H1 (cell line): Measurements from ENCODE around the gene TMPRSS13. TPM values are rescaled to one million over a fixed set of nuclear protein-coding genes. Genes with fewer than 3 reads are reported as not detected.

Experiments
- CTCF ChIA-PET: fragments of 300-600 bp; sonication (Branson Sonifier 250); formaldehyde crosslinking; loops from one replicate; lab custom pipeline; 2021; ENCODE audit not compliant: partially characterized antibody; lab: Charles Lee
- POLR2A ChIA-PET: fragments of 300-600 bp; sonication (Branson Sonifier 250); formaldehyde crosslinking; loops from one replicate; lab custom pipeline; 2021; ENCODE audit warnings: inconsistent platforms; ENCODE audit not compliant: partially characterized antibody; lab: Charles Lee
- DNase-seq, 2 experiments: peaks; one replicate each; pipeline versions ENCODE4 v3.0.0 to v3.0.0-alpha.2; 2010 to 2022; ENCODE audit warnings: low spot score in 2 of 2, low read depth in 1 of 2, mixed read lengths in 1 of 2
- FAIRE-seq: peaks from 2 replicates; lab custom pipeline; 2011; peaks lifted over from hg19 to GRCh38; lab: Jason Lieb, UNC
- H2AFZ ChIP-seq: 2 replicates; pipeline ENCODE4 v1.8.1; 2012; ENCODE audit warnings: low read length, inconsistent platforms
- H2AK5ac ChIP-seq: 2 replicates; pipeline ENCODE4 v1.6.1; 2013; ENCODE audit warnings: low read depth, low read length
- H2BK120ac ChIP-seq: replicated peaks from 2 replicates; pipeline ENCODE3; 2013; ENCODE audit warnings: low read depth, low read length, inconsistent platforms
- H2BK12ac ChIP-seq: 2 replicates; pipeline ENCODE4 v1.6.1; 2013; ENCODE audit warnings: low read depth, low read length
- H2BK15ac ChIP-seq: 2 replicates; pipeline ENCODE4 v1.6.1; 2013; ENCODE audit warnings: low read length
- H2BK20ac ChIP-seq: 2 replicates; pipeline ENCODE4 v1.6.1; 2013; ENCODE audit warnings: low read length
- H2BK5ac ChIP-seq: 2 replicates; pipeline ENCODE4 v1.6.1; 2013; ENCODE audit warnings: low read depth, low read length
- H3K14ac ChIP-seq: 2 replicates; pipeline ENCODE4 v1.6.1; 2013; ENCODE audit warnings: inconsistent platforms; ENCODE audit not compliant: insufficient read length
- H3K18ac ChIP-seq: 2 replicates; pipeline ENCODE4 v1.6.1; 2013; ENCODE audit warnings: low read length; ENCODE audit errors: extremely low read depth
- H3K23ac ChIP-seq: 2 replicates; pipeline ENCODE4 v1.6.1; 2013; ENCODE audit warnings: inconsistent platforms; ENCODE audit not compliant: insufficient read length
- H3K23me2 ChIP-seq: 2 replicates; pipeline ENCODE4 v1.6.1; 2013; ENCODE audit warnings: low read depth, low read length
- H3K27ac ChIP-seq: 2 replicates; pipeline ENCODE4 v1.6.1; 2011; ENCODE audit warnings: low read depth, low read length, inconsistent platforms
- H3K27me3 ChIP-seq, 4 experiments: replicated peaks in 1 of 4; 1 replicate in 1 of 4; 2 replicates in 3 of 4; pipeline versions ENCODE4 v1.6.1 to v1.8.1; 2011 to 2013; ENCODE audit warnings: low read length in 3 of 4, mild to moderate bottlenecking in 3 of 4, inconsistent platforms in 2 of 4, mixed read lengths in 2 of 4, moderate library complexity in 1 of 4; ENCODE audit not compliant: control insufficient read depth in 3 of 4, insufficient read depth in 3 of 4; ENCODE audit errors: extremely low read depth in 1 of 4
- H3K36me3 ChIP-seq, 4 experiments: 2 replicates each; pipeline versions ENCODE4 v1.6.1 to v1.8.1; 2011 to 2013; ENCODE audit warnings: mild to moderate bottlenecking in 4 of 4, low read length in 3 of 4, moderate library complexity in 2 of 4, control low read depth in 1 of 4, inconsistent platforms in 1 of 4; ENCODE audit not compliant: insufficient read depth in 4 of 4, control insufficient read depth in 2 of 4
- H3K4ac ChIP-seq: replicated peaks from 2 replicates; pipeline ENCODE3; 2013; ENCODE audit warnings: low read length, low read depth, mixed read lengths, inconsistent platforms; ENCODE audit not compliant: insufficient read length
- H3K4me1 ChIP-seq, 4 experiments: replicated peaks in 1 of 4; 1 replicate in 1 of 4; 2 replicates in 3 of 4; pipeline versions ENCODE4 v1.6.1 to v1.8.1; 2011 to 2013; ENCODE audit warnings: low read length in 3 of 4, inconsistent platforms in 2 of 4, mixed read lengths in 1 of 4; ENCODE audit not compliant: insufficient read depth in 4 of 4, control insufficient read depth in 3 of 4
- H3K4me2 ChIP-seq, 2 experiments: 2 replicates each; pipeline versions ENCODE4 v1.6.1 to v1.8.1; 2011 to 2013; ENCODE audit warnings: low read depth in 2 of 2, low read length in 2 of 2, control low read depth in 1 of 2, inconsistent platforms in 1 of 2, mild to moderate bottlenecking in 1 of 2; ENCODE audit not compliant: insufficient read depth in 1 of 2
- H3K4me3 ChIP-seq, 4 experiments: fragments of 200-600, 300-600 bp in 1 of 4; sonication (generic), shearing (Covaris generic), sonication (Bioruptor Twin) in 1 of 4; 2 replicates each; pipeline versions ENCODE4 v1.5.1 to v1.8.1; 2011 to 2016; ENCODE audit warnings: low read length in 4 of 4, low read depth in 3 of 4, control low read depth in 2 of 4, inconsistent platforms in 2 of 4, mild to moderate bottlenecking in 2 of 4, mixed read lengths in 1 of 4, moderate library complexity in 1 of 4; ENCODE audit not compliant: insufficient read depth in 2 of 4; ENCODE audit errors: extremely low read depth in 1 of 4
- H3K56ac ChIP-seq: replicated peaks from 2 replicates; pipeline ENCODE3; 2013; ENCODE audit warnings: low read depth, mild to moderate bottlenecking, mixed read lengths, low read length, inconsistent platforms; ENCODE audit not compliant: insufficient read length
- H3K79me1 ChIP-seq: 2 replicates; pipeline ENCODE4 v1.6.1; 2013; ENCODE audit warnings: low read depth, low read length, control low read depth
- H3K79me2 ChIP-seq, 2 experiments: 2 replicates each; pipeline versions ENCODE4 v1.6.1 to v1.8.1; 2012 to 2013; ENCODE audit warnings: low read length in 2 of 2, mild to moderate bottlenecking in 2 of 2, inconsistent platforms in 1 of 2; ENCODE audit not compliant: insufficient read depth in 2 of 2, control insufficient read depth in 1 of 2
- H3K9ac ChIP-seq, 4 experiments: replicated peaks in 1 of 4; 1 replicate in 1 of 4; 2 replicates in 3 of 4; pipeline versions ENCODE4 v1.6.1 to v1.8.1; 2011 to 2013; ENCODE audit warnings: low read depth in 3 of 4, low read length in 3 of 4, control low read depth in 2 of 4, mild to moderate bottlenecking in 2 of 4, moderate library complexity in 2 of 4, inconsistent platforms in 1 of 4; ENCODE audit errors: extremely low read depth in 1 of 4
- H3K9me3 ChIP-seq, 2 experiments: 2 replicates each; pipeline versions ENCODE4 v1.6.1 to v1.8.1; 2012 to 2013; ENCODE audit warnings: mild to moderate bottlenecking in 2 of 2, moderate library complexity in 2 of 2, control low read depth in 1 of 2, inconsistent platforms in 1 of 2, low read depth in 1 of 2, low read length in 1 of 2, mixed read lengths in 1 of 2; ENCODE audit not compliant: insufficient read depth in 2 of 2
- H4K20me1 ChIP-seq, 2 experiments: replicated peaks in 1 of 2; 2 replicates each; pipeline versions ENCODE3 to v1.8.1; 2011 to 2013; ENCODE audit warnings: inconsistent platforms in 2 of 2, low read length in 2 of 2, mild to moderate bottlenecking in 1 of 2; ENCODE audit not compliant: insufficient read depth in 2 of 2, control insufficient read depth in 1 of 2
- H4K5ac ChIP-seq: 2 replicates; pipeline ENCODE4 v1.6.1; 2013; ENCODE audit warnings: low read length, low read depth, mixed read lengths, inconsistent platforms; ENCODE audit not compliant: insufficient read length
- H4K8ac ChIP-seq: 2 replicates; pipeline ENCODE4 v1.8.0; 2013; ENCODE audit warnings: mild to moderate bottlenecking, moderate library complexity, low read length, inconsistent platforms; ENCODE audit not compliant: insufficient read depth; ENCODE audit errors: extremely low read depth
- H4K91ac ChIP-seq: replicated peaks from 2 replicates; pipeline ENCODE3; 2013; ENCODE audit warnings: low read length, mixed read lengths, inconsistent platforms; ENCODE audit not compliant: insufficient read length
- ATF2 ChIP-seq: IDR thresholded peaks from 2 replicates; pipeline ENCODE4 v1.6.1; 2012; ENCODE audit warnings: low read length, inconsistent platforms
- TCF12 ChIP-seq: IDR thresholded peaks from 2 replicates; pipeline ENCODE4 v1.6.1; 2011; ENCODE audit warnings: low read depth, mild to moderate bottlenecking, low read length
- WGBS, 2 experiments: shearing (Covaris generic) in 1 of 2; methylation state at CpG; one replicate each; pipeline versions ENCODE4 v1.1.6 to v1.1.7; 2013 to 2015; ENCODE audit warnings: low lambda C conversion rate in 2 of 2, mixed read lengths in 2 of 2, inconsistent platforms in 1 of 2, low coverage in 1 of 2, missing lambda C conversion rate in 1 of 2; ENCODE audit not compliant: insufficient replicate concordance in 2 of 2, insufficient coverage in 1 of 2, insufficient read length in 1 of 2; ENCODE audit errors: extremely low coverage in 1 of 2, missing lambda C conversion rate in 1 of 2; 5-methylcytosine and 5-hydroxymethylcytosine counted together
- polyA plus RNA-seq, 7 experiments: library from polyadenylated mRNA; depleted of rRNA in 3 of 7; stranded (reverse) in 5 of 7; unstranded in 2 of 7; fragments of >200 nt in 5 of 7; fragments of 200-250 nt in 2 of 7; gene quantifications; 1 replicate in 5 of 7; 2 replicates in 1 of 7; 4 replicates in 1 of 7; pipeline versions ENCODE4 v1.2.1 to v1.2.3, GENCODE V29; 2011 to 2013; ENCODE audit warnings: missing spikeins in 2 of 7, mixed read lengths in 2 of 7
- total RNA-seq: library from RNA; stranded (reverse); fragmentation: NEBNext Ultra II Directional; extraction: Animal tissue kit (Norgen Biotek cat#: 25700); gene quantifications from 2 replicates; pipeline ENCODE4 v1.2.1, GENCODE V29; 2021

TMPRSS13 gene
- total and polyA plus RNA-seq, 2 of the 8 experiments (the other 6 are each of a cell fraction or from before 2014, with no cell fraction given) = 0.61 to 0.79 TPM

GRCh38 chr11:117902001-117902845 lies 27.0 kb downstream of the TMPRSS13 start:
- no peak for FAIRE-seq
- H3K27ac ChIP-seq = no peak overlapping the region
- 81% methylated on average over 13 of the region's 13 CpGs; no CpG with 5 or more reads in 1 of the 2 experiments for WGBS, 2 experiments
- no peak overlapping the region for H4K8ac ChIP-seq
- no peak overlapping the region for H3K4me3 ChIP-seq
- no peak overlapping the region for H2AK5ac ChIP-seq
- CTCF ChIA-PET = interaction anchor here (1.1 to 4.1 kb wide), 16 partner anchors 8 to 153 kb away, joined by 3 to 36 read pairs (median 5); partner anchors contain the start of genes FXYD2 and FXYD6
- H3K4me1 ChIP-seq = peaks cover 0 to 3% (median 1%) of the 10 kb centered on the region in 4 experiments; a peak in 4 of 7 replicates
- H4K91ac ChIP-seq = no peak overlapping the region
- DNase-seq = no peak
- H4K5ac ChIP-seq = no peak overlapping the region
- no peaks in the 10 kb centered on the region for H3K23me2 ChIP-seq
- H3K4me2 ChIP-seq = no peak overlapping the region
- no peak overlapping the region for H2BK12ac ChIP-seq
- no peaks in the 10 kb centered on the region for H3K9me3 ChIP-seq
- H3K9ac ChIP-seq = no peak overlapping the region
- H4K20me1 ChIP-seq = no peaks in the 10 kb centered on the region
- H2BK15ac ChIP-seq = no peak overlapping the region
- no peak overlapping the region for H2BK120ac ChIP-seq
- no peak overlapping the region for H3K4ac ChIP-seq
- H3K36me3 ChIP-seq = no peaks in the 10 kb centered on the region
- no peak overlapping the region for H2AFZ ChIP-seq
- no peaks in the 10 kb centered on the region for H3K79me1 ChIP-seq
- no peak overlapping the region for H3K23ac ChIP-seq
- no peaks in the 10 kb centered on the region for H3K27me3 ChIP-seq
- no peaks in the 10 kb centered on the region for H3K79me2 ChIP-seq
- H2BK5ac ChIP-seq = no peak overlapping the region
- no peak overlapping the region for H3K18ac ChIP-seq
- no peak overlapping the region for H2BK20ac ChIP-seq
- H3K56ac ChIP-seq = no peak overlapping the region
- no peak overlapping the region for H3K14ac ChIP-seq
- POLR2A ChIA-PET = no interaction called here
- no peak for TF ChIP-seq ATF2
- TF ChIP-seq TCF12 = no peak
